GM21515 (cell line): ENCODE measurements around the gene SLC66A1.

Source experiments
- ATAC-seq: cut with Tn5 transposase; IDR thresholded peaks from one replicate; pipeline ENCODE4 v1.9.1; 2021; ENCODE audit not compliant: unreplicated experiment

Gene SLC66A1

GRCh38 chr1:19324665-19324990 is 12.5 kb downstream of the SLC66A1 start:
- ATAC-seq = no peak

GRCh38 chr1:19325368-19325957 is 13.3 kb downstream of the SLC66A1 start:
- ATAC-seq = no peak

- no peak for ATAC-seq
These were observed 14.0 kb downstream of the SLC66A1 start for GRCh38 chr1:19325958-19326747.

- no peak for ATAC-seq
These were observed 14.6 kb downstream of the SLC66A1 start for GRCh38 chr1:19326748-19327065.

- ATAC-seq = no peak
These were observed 15.2 kb downstream of the SLC66A1 start for GRCh38 chr1:19327301-19327700.

GRCh38 chr1:19327736-19328135 is 15.6 kb downstream of the SLC66A1 start:
- no peak for ATAC-seq

GRCh38 chr1:19328486-19328885 is 16.4 kb downstream of the SLC66A1 start:
- no peak for ATAC-seq

GRCh38 chr1:19329188-19329587 is 17.1 kb downstream of the SLC66A1 start:
- ATAC-seq = no peak

- no peak for ATAC-seq
These were observed 17.5 kb downstream of the SLC66A1 start for GRCh38 chr1:19329611-19330010.

GRCh38 chr1:19330449-19331135 is 18.5 kb downstream of the SLC66A1 start:
- no peak for ATAC-seq

GRCh38 chr1:19331262-19331878 is 19.2 kb downstream of the SLC66A1 start:
- no peak for ATAC-seq

GRCh38 chr1:19332832-19333231 is 20.7 kb downstream of the SLC66A1 start:
- no peak for ATAC-seq

- ATAC-seq = no peak
These were observed 21.6 kb downstream of the SLC66A1 start for GRCh38 chr1:19333587-19334354.

- no peak for ATAC-seq
These were observed 24.4 kb downstream of the SLC66A1 start for GRCh38 chr1:19336543-19336942.

GRCh38 chr1:19337289-19337688 is 25.2 kb downstream of the SLC66A1 start:
- ATAC-seq = no peak

GRCh38 chr1:19338323-19338762 is 26.2 kb downstream of the SLC66A1 start:
- no peak for ATAC-seq

- no peak for ATAC-seq
These were observed 27.2 kb downstream of the SLC66A1 start for GRCh38 chr1:19339214-19339861.

- ATAC-seq = no peak
These were observed 28.3 kb downstream of the SLC66A1 start for GRCh38 chr1:19340387-19340937.

- ATAC-seq = no peak
These were observed 29.3 kb downstream of the SLC66A1 start for GRCh38 chr1:19341201-19342061.
